Astrocyte (in vitro differentiated cells and primary cell): ENCODE measurements around the gene C19orf73. TPM values are rescaled to one million over a fixed set of nuclear protein-coding genes. Genes with fewer than 3 reads are reported as not detected.
A peak's percentile ranks its signal among the peaks of the same experiment; 100 is the strongest.

Source experiments
- DNase-seq: peaks from one replicate; pipeline ENCODE4 v3.0.0-alpha.2; 2010; ENCODE audit warnings: low read depth
- FAIRE-seq: peaks from 2 replicates; lab custom pipeline; 2011; peaks lifted over from hg19 to GRCh38; lab: Jason Lieb, UNC
- H2AFZ ChIP-seq: 2 replicates; pipeline ENCODE4 v1.6.0; 2012; ENCODE audit warnings: low read depth, low read length, inconsistent platforms
- H3K27ac ChIP-seq: 2 replicates; pipeline ENCODE4 v1.5.1; 2011; ENCODE audit warnings: low read depth, low read length, inconsistent platforms
- H3K27me3 ChIP-seq: 2 replicates; pipeline ENCODE4 v1.6.0; 2011; ENCODE audit warnings: low read length, inconsistent platforms; ENCODE audit not compliant: insufficient read depth
- H3K36me3 ChIP-seq: 2 replicates; pipeline ENCODE4 v1.5.1; 2011; ENCODE audit warnings: low read length, inconsistent platforms; ENCODE audit not compliant: insufficient read depth
- H3K4me1 ChIP-seq: 2 replicates; pipeline ENCODE4 v1.5.1; 2011; ENCODE audit warnings: low read length, inconsistent platforms; ENCODE audit not compliant: insufficient read depth
- H3K4me2 ChIP-seq: 2 replicates; pipeline ENCODE4 v1.6.0; 2012; ENCODE audit warnings: low read length, inconsistent platforms
- H3K4me3 ChIP-seq: 2 replicates; pipeline ENCODE4 v1.5.1; 2011; ENCODE audit warnings: low read depth, mild to moderate bottlenecking, low read length, inconsistent platforms; ENCODE audit not compliant: insufficient read depth
- H3K79me2 ChIP-seq: 2 replicates; pipeline ENCODE4 v1.6.0; 2012; ENCODE audit warnings: mild to moderate bottlenecking, low read length, inconsistent platforms; ENCODE audit not compliant: insufficient read depth
- H3K9ac ChIP-seq: 2 replicates; pipeline ENCODE4 v1.6.0; 2012; ENCODE audit warnings: mild to moderate bottlenecking, low read length, inconsistent platforms
- H3K9me3 ChIP-seq: 2 replicates; pipeline ENCODE4 v1.5.1; 2012; ENCODE audit warnings: low read depth, mild to moderate bottlenecking, low read length, inconsistent platforms; ENCODE audit not compliant: insufficient read depth
- H4K20me1 ChIP-seq: 2 replicates; pipeline ENCODE4 v1.6.0; 2012; ENCODE audit warnings: low read length, inconsistent platforms; ENCODE audit not compliant: insufficient read depth
- H3K27ac Mint-ChIP-seq: one replicate; pipeline ENCODE4 v1.8.0; 2021; ENCODE audit warnings: mild to moderate bottlenecking, mixed read lengths; ENCODE audit not compliant: unreplicated experiment
- H3K27me3 Mint-ChIP-seq: one replicate; pipeline ENCODE4 v1.8.0; 2021; ENCODE audit warnings: low read depth, mixed read lengths; ENCODE audit not compliant: unreplicated experiment
- H3K36me3 Mint-ChIP-seq: one replicate; pipeline ENCODE4 v1.8.0; 2021; ENCODE audit warnings: low read depth, mixed read lengths; ENCODE audit not compliant: unreplicated experiment
- H3K4me1 Mint-ChIP-seq: one replicate; pipeline ENCODE4 v1.8.0; 2021; ENCODE audit warnings: low read depth, mixed read lengths; ENCODE audit not compliant: unreplicated experiment
- H3K4me3 Mint-ChIP-seq: one replicate; pipeline ENCODE4 v1.8.0; 2021; ENCODE audit warnings: mild to moderate bottlenecking, moderate library complexity, mixed read lengths; ENCODE audit not compliant: unreplicated experiment
- H3K9me3 Mint-ChIP-seq: one replicate; pipeline ENCODE4 v1.8.0; 2021; ENCODE audit warnings: mild to moderate bottlenecking, mixed read lengths; ENCODE audit not compliant: unreplicated experiment
- EZH2 ChIP-seq: IDR thresholded peaks from 2 replicates; pipeline ENCODE4 v1.6.1; 2012; ENCODE audit warnings: mild to moderate bottlenecking, low read length, inconsistent platforms; ENCODE audit not compliant: insufficient read depth
- total RNA-seq: library from RNA; stranded (reverse); gene quantifications from 2 replicates; pipeline ENCODE4 v1.2.1, GENCODE V29; 2021
- TF ChIP-seq, protein P1 (sequence below): IDR thresholded peaks from 2 replicates; pipeline ENCODE4 v1.5.1; 2011; ENCODE audit warnings: low read depth, mild to moderate bottlenecking, inconsistent platforms, low read length, moderate library complexity; ENCODE audit not compliant: insufficient read depth

Gene C19orf73
- total RNA-seq, 1 donor from 2014 or later: 0.73 TPM

DNA sequence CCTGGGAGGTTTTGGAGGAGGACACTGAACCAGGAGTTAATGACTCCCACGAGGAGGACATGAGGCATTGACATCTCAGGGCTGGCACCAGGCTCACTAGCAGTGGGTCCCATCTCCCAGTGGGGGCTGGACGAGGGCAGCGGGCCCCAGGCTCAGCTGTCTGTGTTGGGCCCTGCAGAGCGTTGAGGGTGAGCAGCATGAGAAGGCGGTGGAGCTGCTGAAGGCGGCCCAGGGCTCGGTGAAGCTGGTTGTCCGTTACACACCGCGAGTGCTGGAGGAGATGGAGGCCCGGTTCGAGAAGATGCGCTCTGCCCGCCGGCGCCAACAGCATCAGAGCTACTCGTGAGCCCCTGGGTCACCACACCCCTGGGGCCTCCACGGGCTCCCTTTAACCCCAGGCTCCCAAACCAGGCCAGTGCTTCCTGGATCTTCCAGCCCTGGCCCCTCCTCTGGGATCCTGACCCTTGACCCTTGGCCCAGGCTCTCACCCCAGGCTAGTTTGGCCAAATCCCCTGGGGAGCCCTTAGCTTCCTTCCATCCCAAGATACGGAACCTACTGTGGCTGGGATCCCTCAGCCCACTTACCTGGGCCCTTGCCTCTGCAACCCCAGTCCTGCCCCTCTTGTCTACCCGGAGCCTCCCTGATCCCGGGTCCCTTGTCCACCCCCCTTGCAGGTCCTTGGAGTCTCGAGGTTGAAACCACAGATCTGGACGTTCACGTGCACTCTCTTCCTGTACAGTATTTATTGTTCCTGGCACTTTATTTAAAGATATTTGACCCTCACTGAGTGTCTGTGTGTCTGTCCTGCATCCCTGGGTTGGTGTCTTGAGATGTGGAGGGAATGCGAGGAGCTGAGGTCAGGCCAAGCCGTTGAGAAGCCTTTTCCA lies 1.0 kb downstream of the C19orf73 start:
- peak overlapping the region; percentile 94 for H3K4me2 ChIP-seq
- no peak for DNase-seq
- TF ChIP-seq, protein P1, sequence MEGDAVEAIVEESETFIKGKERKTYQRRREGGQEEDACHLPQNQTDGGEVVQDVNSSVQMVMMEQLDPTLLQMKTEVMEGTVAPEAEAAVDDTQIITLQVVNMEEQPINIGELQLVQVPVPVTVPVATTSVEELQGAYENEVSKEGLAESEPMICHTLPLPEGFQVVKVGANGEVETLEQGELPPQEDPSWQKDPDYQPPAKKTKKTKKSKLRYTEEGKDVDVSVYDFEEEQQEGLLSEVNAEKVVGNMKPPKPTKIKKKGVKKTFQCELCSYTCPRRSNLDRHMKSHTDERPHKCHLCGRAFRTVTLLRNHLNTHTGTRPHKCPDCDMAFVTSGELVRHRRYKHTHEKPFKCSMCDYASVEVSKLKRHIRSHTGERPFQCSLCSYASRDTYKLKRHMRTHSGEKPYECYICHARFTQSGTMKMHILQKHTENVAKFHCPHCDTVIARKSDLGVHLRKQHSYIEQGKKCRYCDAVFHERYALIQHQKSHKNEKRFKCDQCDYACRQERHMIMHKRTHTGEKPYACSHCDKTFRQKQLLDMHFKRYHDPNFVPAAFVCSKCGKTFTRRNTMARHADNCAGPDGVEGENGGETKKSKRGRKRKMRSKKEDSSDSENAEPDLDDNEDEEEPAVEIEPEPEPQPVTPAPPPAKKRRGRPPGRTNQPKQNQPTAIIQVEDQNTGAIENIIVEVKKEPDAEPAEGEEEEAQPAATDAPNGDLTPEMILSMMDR: no peak
- peak overlapping the region; percentile 87 for H3K4me3 Mint-ChIP-seq
- peaks cover 18% of the 10 kb centered on the region for H3K4me1 ChIP-seq
- H3K4me1 Mint-ChIP-seq: peaks cover 10% of the 10 kb centered on the region
- H3K27me3 Mint-ChIP-seq: peaks cover 11% of the 10 kb centered on the region
- H2AFZ ChIP-seq: peak overlapping the region; percentile 87
- no peak for FAIRE-seq
- peaks cover 2% of the 10 kb centered on the region for H3K9me3 Mint-ChIP-seq
- H3K79me2 ChIP-seq: no peaks in the 10 kb centered on the region
- peak overlapping the region; percentile 72 for H3K4me3 ChIP-seq
- H3K27me3 ChIP-seq: peaks cover 6% of the 10 kb centered on the region
- no peaks in the 10 kb centered on the region for H3K36me3 ChIP-seq
- peaks cover 9% of the 10 kb centered on the region for H3K36me3 Mint-ChIP-seq
- H3K9me3 ChIP-seq: no peaks in the 10 kb centered on the region
- peak overlapping the region; percentile 83 for H3K9ac ChIP-seq
- H3K27ac Mint-ChIP-seq: peak overlapping the region; percentile 77
- peaks cover 28% of the 10 kb centered on the region for H4K20me1 ChIP-seq
- H3K27ac ChIP-seq: no peak overlapping the region

DNA sequence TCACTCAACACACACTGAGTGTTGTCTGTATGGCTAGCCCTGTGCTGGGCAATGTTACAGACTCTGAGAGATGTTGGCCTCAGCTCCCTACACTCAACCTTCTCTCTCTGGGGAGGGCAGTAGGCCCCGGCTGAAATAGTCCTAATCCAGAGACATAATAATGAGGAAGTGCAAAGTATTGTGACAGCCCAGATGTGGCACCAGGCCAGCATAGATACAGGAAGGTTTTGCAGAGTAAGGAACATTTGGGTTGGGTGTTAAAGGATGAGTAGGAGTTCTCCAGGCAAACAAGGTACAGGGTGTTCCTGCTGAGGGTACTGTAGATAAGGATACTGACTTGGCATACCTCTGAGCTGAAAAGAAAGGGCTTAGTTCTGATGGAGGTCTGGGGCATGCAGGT lies 2.4 kb downstream of the C19orf73 start:
- H3K79me2 ChIP-seq: no peaks in the 10 kb centered on the region
- Mint-ChIP-seq H3K27ac (no peak overlapping the region), H3K36me3 (peaks cover 12% of the 10 kb centered on the region), H3K9me3 (peaks cover 2% of the 10 kb centered on the region), H3K27me3 (peaks cover 8% of the 10 kb centered on the region), H3K4me3 (peak overlapping the region; percentile 64), H3K4me1 (peaks cover 10% of the 10 kb centered on the region)
- FAIRE-seq (no peak), DNase-seq (no peak)
- no peak overlapping the region for H3K4me3 ChIP-seq
- no peaks in the 10 kb centered on the region for H3K36me3 ChIP-seq
- no peak overlapping the region for H3K4me2 ChIP-seq
- H3K9ac ChIP-seq: no peak overlapping the region
- peaks cover 18% of the 10 kb centered on the region for H3K4me1 ChIP-seq
- peaks cover 28% of the 10 kb centered on the region for H4K20me1 ChIP-seq
- no peaks in the 10 kb centered on the region for H3K9me3 ChIP-seq
- H3K27ac ChIP-seq: no peak overlapping the region
- no peak overlapping the region for H2AFZ ChIP-seq
- peaks cover 6% of the 10 kb centered on the region for H3K27me3 ChIP-seq
- no peak for TF ChIP-seq EZH2
- TF ChIP-seq, protein P1: no peak
